ENCODE results near the gene P2RX7. TPM values are rescaled to one million over a fixed set of nuclear protein-coding genes. Genes with fewer than 3 reads are reported as not detected.
A peak's percentile ranks its signal among the peaks of the same experiment; 100 is the strongest.

P2RX7 gene
- total RNA-seq, result 3.8 and 4.0 TPM in 2 replicates

- no peaks in the 10 kb centered on the region for H3K9me3 ChIP-seq (ENCODE audit: low read depth, low read length)
- H3K79me2 ChIP-seq (ENCODE audit: insufficient read depth, low read length), result no peaks in the 10 kb centered on the region
- peaks cover 19% of the 10 kb centered on the region for H3K4me1 ChIP-seq (ENCODE audit: insufficient read depth, low read length)
- peak within 1 kb of the TSS; percentile 99 for H2AFZ ChIP-seq (ENCODE audit: low read length)
- H4K20me1 ChIP-seq (ENCODE audit: insufficient read depth, low read length), result no peaks in the 10 kb centered on the region
- TF ChIP-seq CTCF (IDR thresholded peaks at IDR 0.05; ENCODE audit: extremely low read depth, low read depth, low read length), result no peak
- H3K27me3 ChIP-seq (ENCODE audit: insufficient read depth, low read length), result no peaks in the 10 kb centered on the region
- no peaks in the 10 kb centered on the region for H3K36me3 ChIP-seq (ENCODE audit: insufficient read depth, low read length)
- H3K4me2 ChIP-seq (ENCODE audit: insufficient read depth, low read length), result peak within 1 kb of the TSS; percentile 99
- H3K27ac ChIP-seq (ENCODE audit: low read depth, low read length), result peak within 1 kb of the TSS; percentile 17
- H3K4me3 ChIP-seq (ENCODE audit: insufficient read depth, low read length), result peak within 1 kb of the TSS; percentile 84
- peak; percentile 85 for DNase-seq (ENCODE audit: insufficient read length, low spot score, missing footprints)
Observed at GRCh38 chr12:121132601-121133481, at the start of gene P2RX7. Gene P2RX7 (plus strand): TSS chr12:121132876. CDS start chr12:121132971, 95 bp downstream.

GRCh38 chr12:121084229-121084628 lies 48.4 kb upstream of the P2RX7 start:
- Histone ChIP-seq H3K9me3 (ENCODE audit: low read depth, low read length) (no peaks in the 10 kb centered on the region), H3K4me1 (ENCODE audit: insufficient read depth, low read length) (no peaks in the 10 kb centered on the region), H3K79me2 (ENCODE audit: insufficient read depth, low read length) (no peaks in the 10 kb centered on the region), H4K20me1 (ENCODE audit: insufficient read depth, low read length) (no peaks in the 10 kb centered on the region), H3K36me3 (ENCODE audit: insufficient read depth, low read length) (no peaks in the 10 kb centered on the region), H3K27ac (ENCODE audit: low read depth, low read length) (no peak overlapping the region), H3K4me3 (ENCODE audit: insufficient read depth, low read length) (no peak overlapping the region), H2AFZ (ENCODE audit: low read length) (no peak overlapping the region), H3K27me3 (ENCODE audit: insufficient read depth, low read length) (peaks cover 8% of the 10 kb centered on the region), H3K4me2 (ENCODE audit: insufficient read depth, low read length) (no peak overlapping the region)
- no peak for TF ChIP-seq CTCF (IDR thresholded peaks at IDR 0.05; ENCODE audit: extremely low read depth, low read depth, low read length)
- DNase-seq (ENCODE audit: insufficient read length, low spot score, missing footprints), result no peak

- Histone ChIP-seq H3K4me2 (ENCODE audit: insufficient read depth, low read length) (no peak overlapping the region), H3K9me3 (ENCODE audit: low read depth, low read length) (no peaks in the 10 kb centered on the region), H3K27ac (ENCODE audit: low read depth, low read length) (no peak overlapping the region), H3K79me2 (ENCODE audit: insufficient read depth, low read length) (no peaks in the 10 kb centered on the region), H3K27me3 (ENCODE audit: insufficient read depth, low read length) (peaks cover 8% of the 10 kb centered on the region), H2AFZ (ENCODE audit: low read length) (no peak overlapping the region), H4K20me1 (ENCODE audit: insufficient read depth, low read length) (no peaks in the 10 kb centered on the region), H3K4me3 (ENCODE audit: insufficient read depth, low read length) (no peak overlapping the region), H3K4me1 (ENCODE audit: insufficient read depth, low read length) (no peaks in the 10 kb centered on the region), H3K36me3 (ENCODE audit: insufficient read depth, low read length) (no peaks in the 10 kb centered on the region)
- DNase-seq (ENCODE audit: insufficient read length, low spot score, missing footprints), result no peak
- TF ChIP-seq CTCF (IDR thresholded peaks at IDR 0.05; ENCODE audit: extremely low read depth, low read depth, low read length), result no peak
Observed at GRCh38 chr12:121085069-121085468, 47.6 kb upstream of the P2RX7 start.
